Liver (tissue), 9 donors: Measurements from ENCODE around the gene EEA1. TPM values are rescaled to one million over a fixed set of nuclear protein-coding genes. Genes with fewer than 3 reads are reported as not detected.

Experiments used
- DNase-seq: peaks from one replicate; pipeline ENCODE4 v3.0.0-alpha.2; 2017; ENCODE audit warnings: low spot score
- H3K27ac ChIP-seq, 2 donors: one replicate each; pipeline ENCODE4 v1.7.0; 2013; ENCODE audit warnings: inconsistent platforms in 2 of 2, low read length in 2 of 2, control low read depth in 1 of 2, low read depth in 1 of 2, mild to moderate bottlenecking in 1 of 2
- H3K27me3 ChIP-seq, 4 donors: one replicate each; pipeline versions ENCODE4 v1.6.1 to v1.7.0; 2013; ENCODE audit warnings: low read length in 3 of 4, inconsistent platforms in 1 of 4, mild to moderate bottlenecking in 1 of 4, moderate library complexity in 1 of 4; ENCODE audit not compliant: control insufficient read depth in 4 of 4, insufficient read depth in 4 of 4
- H3K36me3 ChIP-seq, 4 donors: one replicate each; pipeline versions ENCODE4 v1.6.1 to v1.7.0; 2013; ENCODE audit warnings: low read length in 3 of 4, mild to moderate bottlenecking in 3 of 4, low read depth in 1 of 4, moderate library complexity in 1 of 4; ENCODE audit not compliant: control insufficient read depth in 4 of 4, insufficient read depth in 3 of 4
- H3K4me1 ChIP-seq, 4 donors: one replicate each; pipeline versions ENCODE4 v1.6.1 to v1.7.0; 2013; ENCODE audit warnings: low read length in 3 of 4, mild to moderate bottlenecking in 3 of 4, moderate library complexity in 1 of 4; ENCODE audit not compliant: control insufficient read depth in 4 of 4, insufficient read depth in 4 of 4
- H3K4me3 ChIP-seq, 3 donors: one replicate each; pipeline versions ENCODE4 v1.6.1 to v1.7.0; 2013; ENCODE audit warnings: low read length in 3 of 3, control low read depth in 1 of 3, low read depth in 1 of 3, mild to moderate bottlenecking in 1 of 3
- H3K9ac ChIP-seq, 2 donors: one replicate each; pipeline ENCODE4 v1.7.0; 2013; ENCODE audit warnings: low read length in 2 of 2, mild to moderate bottlenecking in 2 of 2, moderate library complexity in 2 of 2, control low read depth in 1 of 2, low read depth in 1 of 2
- H3K9me3 ChIP-seq, 4 donors: one replicate each; pipeline versions ENCODE4 v1.6.1 to v1.7.0; 2013; ENCODE audit warnings: low read length in 3 of 4; ENCODE audit not compliant: control insufficient read depth in 4 of 4
- EGR1 ChIP-seq, 2 donors: IDR thresholded peaks; 2 replicates each; pipeline ENCODE4 v1.6.1; 2016 to 2018; ENCODE audit warnings: antibody characterized with exemption in 2 of 2, low read depth in 2 of 2
- FOXA1 ChIP-seq: IDR thresholded peaks from 2 replicates; pipeline ENCODE4 v1.6.1; 2016; ENCODE audit warnings: antibody characterized with exemption
- GABPA ChIP-seq, 2 donors: IDR thresholded peaks in 1 of 2; conservative IDR thresholded peaks in 1 of 2; 2 replicates each; pipeline ENCODE4 v1.6.1; 2016; ENCODE audit warnings: antibody characterized with exemption in 2 of 2, mild to moderate bottlenecking in 1 of 2, moderate library complexity in 1 of 2
- HNF4A ChIP-seq, 2 donors: conservative IDR thresholded peaks; 2 replicates each; pipeline ENCODE4 v1.6.1; 2016; ENCODE audit warnings: antibody characterized with exemption in 2 of 2, mild to moderate bottlenecking in 2 of 2
- HNF4G ChIP-seq: IDR thresholded peaks from 2 replicates; pipeline ENCODE4 v1.6.1; 2016; ENCODE audit warnings: antibody characterized with exemption
- JUND ChIP-seq, 2 donors: IDR thresholded peaks; 2 replicates each; pipeline ENCODE4 v1.6.1; 2016; ENCODE audit warnings: antibody characterized with exemption in 2 of 2
- NR2F2 ChIP-seq: IDR thresholded peaks from 2 replicates; pipeline ENCODE4 v1.6.1; 2016; ENCODE audit warnings: antibody characterized with exemption
- RAD21 ChIP-seq, 2 donors: IDR thresholded peaks; 2 replicates each; pipeline ENCODE4 v1.6.1; 2016; ENCODE audit warnings: antibody characterized with exemption in 2 of 2, mild to moderate bottlenecking in 2 of 2
- REST ChIP-seq: IDR thresholded peaks from 2 replicates; pipeline ENCODE4 v1.6.1; 2016; ENCODE audit warnings: antibody characterized with exemption, mild to moderate bottlenecking
- RXRA ChIP-seq, 2 donors: IDR thresholded peaks; 2 replicates each; pipeline ENCODE4 v1.6.1; 2017 to 2018; ENCODE audit warnings: antibody characterized with exemption in 2 of 2, mild to moderate bottlenecking in 1 of 2
- SP1 ChIP-seq: IDR thresholded peaks from 2 replicates; pipeline ENCODE4 v1.6.1; 2018; ENCODE audit warnings: antibody characterized with exemption, mild to moderate bottlenecking
- TAF1 ChIP-seq: conservative IDR thresholded peaks from 2 replicates; pipeline ENCODE4 v1.6.1; 2016; ENCODE audit warnings: antibody characterized with exemption, mild to moderate bottlenecking
- YY1 ChIP-seq: IDR thresholded peaks from 2 replicates; pipeline ENCODE4 v1.6.1; 2016; ENCODE audit warnings: antibody characterized with exemption, mild to moderate bottlenecking
- WGBS: extraction: QIAGEN DNeasy Blood & Tissue Kit; methylation state at CpG from one replicate; pipeline ENCODE4 v1.1.7; 2013; 5-methylcytosine and 5-hydroxymethylcytosine counted together
- polyA plus RNA-seq, 2 donors: library from polyadenylated mRNA; stranded (reverse) in 1 of 2; unstranded in 1 of 2; fragments of 200-250 nt in 1 of 2; fragments of >200 nt in 1 of 2; fragmentation: Nextera tagmentation in 1 of 2; extraction: Ambion mirVana in 1 of 2; gene quantifications; one replicate each; pipeline versions ENCODE4 v1.2.1 to v1.2.3, GENCODE V29; 2013 to 2015
- total RNA-seq, 2 donors: library from RNA; depleted of rRNA; stranded (reverse); fragments of >200 nt; gene quantifications; one replicate each; pipeline ENCODE4 v1.2.3, GENCODE V29; 2014
- TF ChIP-seq, protein P1 (sequence below): fragments of 150-350 bp; IDR thresholded peaks from 2 replicates; pipeline ENCODE4 v1.5.1; 2017; ENCODE audit warnings: improper control_type of control experiment, low read depth, low read length; ENCODE audit not compliant: missing input control
- TF ChIP-seq, protein P2 (sequence below): IDR thresholded peaks from 2 replicates; pipeline ENCODE4 v1.6.1; 2016; ENCODE audit warnings: antibody characterized with exemption
- TF ChIP-seq, protein P3 (sequence below): IDR thresholded peaks from 2 replicates; pipeline ENCODE4 v1.6.1; 2016; ENCODE audit warnings: antibody characterized with exemption
- TF ChIP-seq, protein P4 (sequence below): IDR thresholded peaks from 2 replicates; pipeline ENCODE4 v1.6.1; 2016; ENCODE audit warnings: antibody characterized with exemption
- donor health status: healthy.
- donor health status: healthy.
- donor health status: healthy.
- donor health status: healthy.
- donor health status: healthy.

The EEA1 gene
- total and polyA plus RNA-seq, 4 donors, result 2.5 to 15.8 (median 9.1) TPM

DNA sequence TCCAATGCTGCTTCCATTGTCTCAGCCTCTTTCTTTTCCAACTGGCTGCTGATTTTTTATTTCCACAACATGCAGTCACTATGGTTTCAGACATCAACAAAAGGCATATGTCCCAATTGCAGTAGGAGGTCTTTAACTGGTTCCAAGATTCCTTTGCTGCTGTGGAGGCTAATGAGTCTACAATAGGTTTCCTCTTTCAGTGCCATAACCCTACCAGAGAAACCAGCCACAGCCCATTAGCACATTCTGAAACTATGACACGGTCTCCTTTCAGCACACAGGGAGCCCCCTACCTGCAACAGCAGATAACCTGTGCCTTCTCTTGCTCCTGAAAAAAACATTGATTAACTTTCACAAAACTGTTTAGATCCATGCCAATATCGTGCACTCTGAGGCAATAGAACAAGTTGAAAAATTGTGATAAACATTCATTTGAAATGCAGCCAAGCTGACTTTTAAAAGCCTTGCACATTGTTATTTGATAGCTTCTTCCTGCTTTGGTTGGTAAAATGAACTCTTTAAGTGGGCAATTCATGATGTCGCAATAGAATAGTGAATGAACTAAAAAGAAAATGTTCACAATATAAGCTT, 193.9 kb downstream of the EEA1 start:
- H3K4me1 ChIP-seq, result no peaks in the 10 kb centered on the region
- H3K27ac ChIP-seq, result no peak overlapping the region
- DNase-seq, result no peak
- no peak overlapping the region for H3K4me3 ChIP-seq
- no peak for TF ChIP-seq FOXA1
- TF ChIP-seq, protein P1, sequence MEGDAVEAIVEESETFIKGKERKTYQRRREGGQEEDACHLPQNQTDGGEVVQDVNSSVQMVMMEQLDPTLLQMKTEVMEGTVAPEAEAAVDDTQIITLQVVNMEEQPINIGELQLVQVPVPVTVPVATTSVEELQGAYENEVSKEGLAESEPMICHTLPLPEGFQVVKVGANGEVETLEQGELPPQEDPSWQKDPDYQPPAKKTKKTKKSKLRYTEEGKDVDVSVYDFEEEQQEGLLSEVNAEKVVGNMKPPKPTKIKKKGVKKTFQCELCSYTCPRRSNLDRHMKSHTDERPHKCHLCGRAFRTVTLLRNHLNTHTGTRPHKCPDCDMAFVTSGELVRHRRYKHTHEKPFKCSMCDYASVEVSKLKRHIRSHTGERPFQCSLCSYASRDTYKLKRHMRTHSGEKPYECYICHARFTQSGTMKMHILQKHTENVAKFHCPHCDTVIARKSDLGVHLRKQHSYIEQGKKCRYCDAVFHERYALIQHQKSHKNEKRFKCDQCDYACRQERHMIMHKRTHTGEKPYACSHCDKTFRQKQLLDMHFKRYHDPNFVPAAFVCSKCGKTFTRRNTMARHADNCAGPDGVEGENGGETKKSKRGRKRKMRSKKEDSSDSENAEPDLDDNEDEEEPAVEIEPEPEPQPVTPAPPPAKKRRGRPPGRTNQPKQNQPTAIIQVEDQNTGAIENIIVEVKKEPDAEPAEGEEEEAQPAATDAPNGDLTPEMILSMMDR, result no peak
- TF ChIP-seq REST, result no peak
- TF ChIP-seq SP1, result peak; percentile 26
- TF ChIP-seq RAD21 (IDR thresholded peaks at IDR 0.05), result peak in 1 of 2 donors; percentile 10
- peak in 1 of 2 donors; percentile 13 for TF ChIP-seq JUND (IDR thresholded peaks at IDR 0.05)
- TF ChIP-seq, protein P2, sequence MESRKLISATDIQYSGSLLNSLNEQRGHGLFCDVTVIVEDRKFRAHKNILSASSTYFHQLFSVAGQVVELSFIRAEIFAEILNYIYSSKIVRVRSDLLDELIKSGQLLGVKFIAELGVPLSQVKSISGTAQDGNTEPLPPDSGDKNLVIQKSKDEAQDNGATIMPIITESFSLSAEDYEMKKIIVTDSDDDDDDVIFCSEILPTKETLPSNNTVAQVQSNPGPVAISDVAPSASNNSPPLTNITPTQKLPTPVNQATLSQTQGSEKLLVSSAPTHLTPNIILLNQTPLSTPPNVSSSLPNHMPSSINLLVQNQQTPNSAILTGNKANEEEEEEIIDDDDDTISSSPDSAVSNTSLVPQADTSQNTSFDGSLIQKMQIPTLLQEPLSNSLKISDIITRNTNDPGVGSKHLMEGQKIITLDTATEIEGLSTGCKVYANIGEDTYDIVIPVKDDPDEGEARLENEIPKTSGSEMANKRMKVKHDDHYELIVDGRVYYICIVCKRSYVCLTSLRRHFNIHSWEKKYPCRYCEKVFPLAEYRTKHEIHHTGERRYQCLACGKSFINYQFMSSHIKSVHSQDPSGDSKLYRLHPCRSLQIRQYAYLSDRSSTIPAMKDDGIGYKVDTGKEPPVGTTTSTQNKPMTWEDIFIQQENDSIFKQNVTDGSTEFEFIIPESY, result no peak
- TF ChIP-seq RXRA (IDR thresholded peaks at IDR 0.05), result peak in 1 of 2 donors; percentile 15
- peak; percentile 21 for TF ChIP-seq YY1
- TF ChIP-seq, protein P3, sequence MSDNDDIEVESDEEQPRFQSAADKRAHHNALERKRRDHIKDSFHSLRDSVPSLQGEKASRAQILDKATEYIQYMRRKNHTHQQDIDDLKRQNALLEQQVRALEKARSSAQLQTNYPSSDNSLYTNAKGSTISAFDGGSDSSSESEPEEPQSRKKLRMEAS, result no peak
- TF ChIP-seq NR2F2, result no peak
- H3K36me3 ChIP-seq, result no peaks in the 10 kb centered on the region
- no peaks in the 10 kb centered on the region for H3K9me3 ChIP-seq
- 36% methylated on average over 3 of the region's 3 CpGs for WGBS
- no peaks in the 10 kb centered on the region for H3K27me3 ChIP-seq
- no peak overlapping the region for H3K9ac ChIP-seq

DNA sequence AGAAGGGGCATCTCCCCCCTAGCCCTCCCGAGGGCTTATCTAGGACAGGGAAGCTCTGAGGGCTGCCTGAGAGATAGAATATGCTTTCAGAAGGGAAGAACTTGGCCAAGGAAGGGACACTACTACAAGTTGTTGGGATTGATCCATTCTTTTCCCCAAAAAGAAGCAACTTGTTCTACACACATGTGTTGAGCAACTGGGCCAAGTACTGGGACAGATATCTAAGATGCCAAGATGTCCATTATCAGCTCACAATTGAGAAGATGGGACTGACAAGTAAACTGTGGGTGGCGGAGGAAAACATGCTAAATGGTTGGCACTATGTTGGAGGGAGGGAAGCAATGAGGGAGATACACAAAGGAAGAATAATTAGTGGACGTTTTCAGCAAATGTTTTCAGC, 195.4 kb downstream of the EEA1 start:
- no peak overlapping the region for H3K27ac ChIP-seq
- H3K9me3 ChIP-seq, result no peaks in the 10 kb centered on the region
- no peaks in the 10 kb centered on the region for H3K36me3 ChIP-seq
- no peak for DNase-seq
- H3K9ac ChIP-seq, result no peak overlapping the region
- WGBS, result 85% methylated on average over 3 of the region's 3 CpGs
- no peaks in the 10 kb centered on the region for H3K27me3 ChIP-seq
- no peaks in the 10 kb centered on the region for H3K4me1 ChIP-seq
- no peak overlapping the region for H3K4me3 ChIP-seq
- TF ChIP-seq FOXA1 (no peak), RXRA (IDR thresholded peaks at IDR 0.05) (no peak), GABPA (IDR thresholded peaks at IDR 0.05 in 1 of 2, conservative IDR thresholded peaks at IDR 0.05 in 1 of 2) (no peak), SP1 (no peak), JUND (IDR thresholded peaks at IDR 0.05) (no peak), EGR1 (IDR thresholded peaks at IDR 0.05; ENCODE audit: low read depth in 2 of 2) (no peak), REST (no peak), HNF4G (no peak), NR2F2 (no peak), HNF4A (conservative IDR thresholded peaks at IDR 0.05) (no peak), YY1 (no peak), TAF1 (no peak)
- TF ChIP-seq, protein P4, sequence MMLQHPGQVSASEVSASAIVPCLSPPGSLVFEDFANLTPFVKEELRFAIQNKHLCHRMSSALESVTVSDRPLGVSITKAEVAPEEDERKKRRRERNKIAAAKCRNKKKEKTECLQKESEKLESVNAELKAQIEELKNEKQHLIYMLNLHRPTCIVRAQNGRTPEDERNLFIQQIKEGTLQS, result no peak
- TF ChIP-seq, protein P2, result no peak
- TF ChIP-seq, protein P3, result no peak
